Mammary epithelial cell (primary cell): ENCODE data around the gene PEX5L.

Experiments
- EZH2 ChIP-seq: IDR thresholded peaks from 2 replicates; pipeline ENCODE4 v1.6.1; 2012; ENCODE audit warnings: low read length, inconsistent platforms, borderline replicate concordance
- TF ChIP-seq, protein P1 (sequence below), 2 donors: IDR thresholded peaks in 1 of 2; conservative IDR thresholded peaks in 1 of 2; 2 replicates each; pipeline ENCODE4 v1.5.1; 2011 to 2012; ENCODE audit warnings: inconsistent platforms in 2 of 2, low read length in 2 of 2, mild to moderate bottlenecking in 2 of 2, control low read depth in 1 of 2, low read depth in 1 of 2; ENCODE audit not compliant: insufficient read depth in 1 of 2; ENCODE audit errors: extremely low read depth in 1 of 2

DNA sequence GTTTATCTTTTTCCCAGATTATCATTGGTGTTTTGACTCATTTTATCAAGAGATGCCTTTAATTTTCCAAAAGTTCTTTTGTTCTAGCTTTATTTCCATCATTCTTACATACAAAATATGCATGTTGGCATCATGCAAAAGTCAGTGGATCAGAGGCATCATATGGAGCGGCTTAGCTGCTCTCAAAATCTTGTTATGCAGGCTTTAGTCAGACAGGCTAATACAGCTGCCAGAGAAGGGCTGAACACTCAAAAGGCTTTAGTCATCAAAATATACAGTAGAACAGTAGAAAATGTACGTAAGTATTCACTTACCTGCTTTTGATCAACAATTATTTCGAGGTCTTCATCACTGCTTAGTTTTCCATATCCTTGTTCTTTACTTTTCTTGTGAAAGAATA is 65.5 kb downstream of the PEX5L start:
- TF ChIP-seq, protein P1, sequence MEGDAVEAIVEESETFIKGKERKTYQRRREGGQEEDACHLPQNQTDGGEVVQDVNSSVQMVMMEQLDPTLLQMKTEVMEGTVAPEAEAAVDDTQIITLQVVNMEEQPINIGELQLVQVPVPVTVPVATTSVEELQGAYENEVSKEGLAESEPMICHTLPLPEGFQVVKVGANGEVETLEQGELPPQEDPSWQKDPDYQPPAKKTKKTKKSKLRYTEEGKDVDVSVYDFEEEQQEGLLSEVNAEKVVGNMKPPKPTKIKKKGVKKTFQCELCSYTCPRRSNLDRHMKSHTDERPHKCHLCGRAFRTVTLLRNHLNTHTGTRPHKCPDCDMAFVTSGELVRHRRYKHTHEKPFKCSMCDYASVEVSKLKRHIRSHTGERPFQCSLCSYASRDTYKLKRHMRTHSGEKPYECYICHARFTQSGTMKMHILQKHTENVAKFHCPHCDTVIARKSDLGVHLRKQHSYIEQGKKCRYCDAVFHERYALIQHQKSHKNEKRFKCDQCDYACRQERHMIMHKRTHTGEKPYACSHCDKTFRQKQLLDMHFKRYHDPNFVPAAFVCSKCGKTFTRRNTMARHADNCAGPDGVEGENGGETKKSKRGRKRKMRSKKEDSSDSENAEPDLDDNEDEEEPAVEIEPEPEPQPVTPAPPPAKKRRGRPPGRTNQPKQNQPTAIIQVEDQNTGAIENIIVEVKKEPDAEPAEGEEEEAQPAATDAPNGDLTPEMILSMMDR (conservative IDR thresholded peaks at IDR 0.05 in 1 of 2, IDR thresholded peaks at IDR 0.05 in 1 of 2; ENCODE audit: extremely low read depth in 1 of 2, insufficient read depth in 1 of 2, low read depth in 1 of 2, low read length in 2 of 2) = no peak
- no peak for TF ChIP-seq EZH2
